Neuronal stem cell (in vitro differentiated cells): ENCODE data around the gene STK10.

ENCODE experiments used
- DNase-seq: peaks from one replicate; pipeline ENCODE4 v3.0.0-alpha.2; 2013; ENCODE audit warnings: low spot score
- H2AFZ ChIP-seq: one replicate; pipeline ENCODE4 v1.6.1; 2013; ENCODE audit warnings: mild to moderate bottlenecking, low read length, inconsistent platforms
- H2AK5ac ChIP-seq: 2 replicates; pipeline ENCODE4 v1.6.1; 2013; ENCODE audit warnings: low read depth, mild to moderate bottlenecking, inconsistent platforms, low read length, moderate library complexity, mixed read lengths
- H2BK120ac ChIP-seq: 2 replicates; pipeline ENCODE4 v1.6.1; 2013; ENCODE audit warnings: low read depth, mild to moderate bottlenecking, inconsistent platforms, low read length, moderate library complexity, mixed read lengths
- H2BK12ac ChIP-seq: one replicate; pipeline ENCODE4 v1.6.1; 2013; ENCODE audit warnings: low read length, inconsistent platforms
- H2BK15ac ChIP-seq: 2 replicates; pipeline ENCODE4 v1.6.1; 2013; ENCODE audit warnings: mild to moderate bottlenecking, low read length, inconsistent platforms, mixed read lengths
- H2BK5ac ChIP-seq: one replicate; pipeline ENCODE4 v1.6.1; 2013; ENCODE audit warnings: inconsistent platforms, mild to moderate bottlenecking, low read length, moderate library complexity
- H3K14ac ChIP-seq: one replicate; pipeline ENCODE4 v1.6.1; 2013; ENCODE audit warnings: low read length, inconsistent platforms
- H3K18ac ChIP-seq: 2 replicates; pipeline ENCODE4 v1.6.1; 2013; ENCODE audit warnings: low read length, inconsistent platforms
- H3K23ac ChIP-seq: 2 replicates; pipeline ENCODE4 v1.6.1; 2013; ENCODE audit warnings: low read depth, mild to moderate bottlenecking, mixed read lengths, low read length, inconsistent platforms; ENCODE audit not compliant: poor library complexity
- H3K27ac ChIP-seq: replicated peaks from 3 replicates; pipeline ENCODE4 v1.5.1; 2013; ENCODE audit warnings: low read length, inconsistent platforms
- H3K27me3 ChIP-seq, 3 experiments: 2 replicates each; pipeline ENCODE4 v1.6.1; 2013; ENCODE audit warnings: low read length in 3 of 3, mild to moderate bottlenecking in 2 of 3, inconsistent platforms in 1 of 3, low read depth in 1 of 3, mixed read lengths in 1 of 3, moderate library complexity in 1 of 3; ENCODE audit not compliant: control insufficient read depth in 3 of 3, insufficient read depth in 3 of 3
- H3K36me3 ChIP-seq, 2 donors: replicated peaks in 1 of 2; 2 replicates each; pipeline ENCODE4 v1.6.1; 2013; ENCODE audit warnings: low read length in 2 of 2; ENCODE audit not compliant: control insufficient read depth in 2 of 2, insufficient read depth in 2 of 2
- H3K4ac ChIP-seq: 2 replicates; pipeline ENCODE4 v1.6.1; 2013; ENCODE audit warnings: inconsistent platforms, mild to moderate bottlenecking, low read length, moderate library complexity
- H3K4me1 ChIP-seq, 2 donors: 1 replicate in 1 of 2; 2 replicates in 1 of 2; pipeline ENCODE4 v1.6.1; 2013; ENCODE audit warnings: low read length in 2 of 2, low read depth in 1 of 2; ENCODE audit not compliant: control insufficient read depth in 2 of 2, insufficient read depth in 1 of 2
- H3K4me2 ChIP-seq: one replicate; pipeline ENCODE4 v1.6.1; 2013; ENCODE audit warnings: mild to moderate bottlenecking, low read length, inconsistent platforms; ENCODE audit not compliant: insufficient read depth, poor library complexity, severe bottlenecking
- H3K4me3 ChIP-seq, 2 donors: 2 replicates each; pipeline ENCODE4 v1.5.1; 2013; ENCODE audit warnings: low read length in 2 of 2, mild to moderate bottlenecking in 2 of 2, inconsistent platforms in 1 of 2, moderate library complexity in 1 of 2
- H3K79me1 ChIP-seq: one replicate; pipeline ENCODE4 v1.6.1; 2013; ENCODE audit warnings: low read depth, mild to moderate bottlenecking, inconsistent platforms, low read length, moderate library complexity
- H3K9ac ChIP-seq: one replicate; pipeline ENCODE4 v1.6.1; 2013; ENCODE audit warnings: mild to moderate bottlenecking, low read depth, low read length, inconsistent platforms; ENCODE audit not compliant: poor library complexity
- H3K9me3 ChIP-seq, 2 donors: replicated peaks in 1 of 2; 2 replicates each; pipeline versions ENCODE3 to v1.6.1; 2013; ENCODE audit warnings: low read length in 2 of 2, mild to moderate bottlenecking in 2 of 2, inconsistent platforms in 1 of 2, low read depth in 1 of 2, mixed read lengths in 1 of 2, moderate library complexity in 1 of 2; ENCODE audit not compliant: control insufficient read depth in 2 of 2, insufficient read depth in 1 of 2
- H4K8ac ChIP-seq: one replicate; pipeline ENCODE4 v1.6.1; 2013; ENCODE audit warnings: low read depth, mild to moderate bottlenecking, inconsistent platforms, low read length, moderate library complexity
- H4K91ac ChIP-seq: one replicate; pipeline ENCODE4 v1.6.1; 2013; ENCODE audit warnings: low read length, low read depth, mild to moderate bottlenecking, inconsistent platforms; ENCODE audit not compliant: poor library complexity
- WGBS, 2 donors: extraction: QIAGEN DNeasy Blood & Tissue Kit; methylation state at CpG; one replicate each; pipeline ENCODE4 v1.1.7; 2013; ENCODE audit warnings: missing lambda C conversion rate in 2 of 2, mixed read lengths in 1 of 2; ENCODE audit not compliant: insufficient read length in 2 of 2, insufficient replicate concordance in 1 of 2; ENCODE audit errors: extremely low coverage in 2 of 2; 5-methylcytosine and 5-hydroxymethylcytosine counted together

The STK10 gene

DNA sequence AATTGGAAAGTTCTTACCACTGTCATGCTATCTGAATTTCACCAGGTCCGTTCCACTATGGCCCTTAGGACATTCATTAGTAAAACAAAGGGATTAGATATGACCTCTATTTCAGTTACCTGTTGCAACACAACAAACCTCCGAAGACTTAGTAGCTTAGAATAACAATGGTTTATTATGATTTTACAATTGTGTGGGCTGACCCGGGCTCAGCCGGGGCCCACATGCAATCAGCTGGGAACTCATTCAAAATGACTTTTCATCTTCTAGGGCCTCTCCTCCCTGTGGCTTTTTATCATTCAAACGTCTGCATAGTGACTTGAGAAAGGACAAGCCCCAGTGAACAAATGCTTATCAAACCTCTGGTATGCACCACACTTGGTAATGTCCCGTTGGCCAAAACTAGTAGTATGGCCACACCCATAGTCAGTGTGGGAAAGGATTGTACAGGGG is 179.3 kb downstream of the STK10 start:
- Histone ChIP-seq H2BK5ac (no peak overlapping the region), H3K18ac (no peak overlapping the region), H2BK120ac (no peak overlapping the region), H3K4me1 (peaks cover 0 to 9% of the 10 kb centered on the region in 2 donors), H3K14ac (no peak overlapping the region), H3K9me3 (no peaks in the 10 kb centered on the region), H2AFZ (no peak overlapping the region), H2BK15ac (no peak overlapping the region), H4K8ac (no peak overlapping the region), H2AK5ac (no peak overlapping the region), H2BK12ac (no peak overlapping the region), H3K36me3 (no peaks in the 10 kb centered on the region), H3K23ac (no peak overlapping the region), H3K4me2 (no peak overlapping the region), H3K27me3 (no peaks in the 10 kb centered on the region), H3K4ac (no peak overlapping the region), H4K91ac (no peak overlapping the region), H3K4me3 (no peak overlapping the region), H3K79me1 (no peaks in the 10 kb centered on the region), H3K27ac (no peak overlapping the region), H3K9ac (no peak overlapping the region)
- DNase-seq: no peak
- no CpG with 5 or more reads among the region's 6 CpGs for WGBS, 2 donors

DNA sequence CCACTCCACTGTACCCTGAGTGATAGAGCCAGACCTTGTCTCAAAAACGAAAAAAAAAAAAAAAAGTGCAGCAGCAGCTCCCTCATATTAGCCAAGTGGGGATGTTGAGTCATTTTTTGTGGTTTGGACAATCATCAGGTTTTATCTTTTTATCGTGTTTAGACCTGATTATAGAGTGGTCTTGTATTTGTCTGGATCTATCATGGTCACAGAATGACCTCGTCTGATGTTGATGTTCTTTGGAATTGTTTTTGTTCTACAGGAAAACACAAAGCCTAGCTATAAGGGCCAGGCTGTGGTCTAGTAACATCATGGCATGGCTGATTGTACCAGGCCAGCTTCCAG is 179.9 kb downstream of the STK10 start:
- H3K9me3 ChIP-seq: no peaks in the 10 kb centered on the region
- no peak overlapping the region for H4K91ac ChIP-seq
- DNase-seq: no peak
- no peaks in the 10 kb centered on the region for H3K79me1 ChIP-seq
- no peak overlapping the region for H2AFZ ChIP-seq
- no peak overlapping the region for H2BK15ac ChIP-seq
- H3K4me2 ChIP-seq: no peak overlapping the region
- no peak overlapping the region for H4K8ac ChIP-seq
- no peak overlapping the region for H3K4me3 ChIP-seq
- H3K23ac ChIP-seq: no peak overlapping the region
- H3K4ac ChIP-seq: no peak overlapping the region
- H3K27me3 ChIP-seq: no peaks in the 10 kb centered on the region
- H3K14ac ChIP-seq: no peak overlapping the region
- no peak overlapping the region for H3K9ac ChIP-seq
- H2BK12ac ChIP-seq: no peak overlapping the region
- H2AK5ac ChIP-seq: no peak overlapping the region
- no peaks in the 10 kb centered on the region for H3K36me3 ChIP-seq
- no peak overlapping the region for H3K27ac ChIP-seq
- no peak overlapping the region for H2BK5ac ChIP-seq
- H2BK120ac ChIP-seq: no peak overlapping the region
- no CpG with 5 or more reads among the region's 3 CpGs for WGBS, 2 donors
- H3K4me1 ChIP-seq: peaks cover 0 to 9% of the 10 kb centered on the region in 2 donors
- H3K18ac ChIP-seq: no peak overlapping the region

DNA sequence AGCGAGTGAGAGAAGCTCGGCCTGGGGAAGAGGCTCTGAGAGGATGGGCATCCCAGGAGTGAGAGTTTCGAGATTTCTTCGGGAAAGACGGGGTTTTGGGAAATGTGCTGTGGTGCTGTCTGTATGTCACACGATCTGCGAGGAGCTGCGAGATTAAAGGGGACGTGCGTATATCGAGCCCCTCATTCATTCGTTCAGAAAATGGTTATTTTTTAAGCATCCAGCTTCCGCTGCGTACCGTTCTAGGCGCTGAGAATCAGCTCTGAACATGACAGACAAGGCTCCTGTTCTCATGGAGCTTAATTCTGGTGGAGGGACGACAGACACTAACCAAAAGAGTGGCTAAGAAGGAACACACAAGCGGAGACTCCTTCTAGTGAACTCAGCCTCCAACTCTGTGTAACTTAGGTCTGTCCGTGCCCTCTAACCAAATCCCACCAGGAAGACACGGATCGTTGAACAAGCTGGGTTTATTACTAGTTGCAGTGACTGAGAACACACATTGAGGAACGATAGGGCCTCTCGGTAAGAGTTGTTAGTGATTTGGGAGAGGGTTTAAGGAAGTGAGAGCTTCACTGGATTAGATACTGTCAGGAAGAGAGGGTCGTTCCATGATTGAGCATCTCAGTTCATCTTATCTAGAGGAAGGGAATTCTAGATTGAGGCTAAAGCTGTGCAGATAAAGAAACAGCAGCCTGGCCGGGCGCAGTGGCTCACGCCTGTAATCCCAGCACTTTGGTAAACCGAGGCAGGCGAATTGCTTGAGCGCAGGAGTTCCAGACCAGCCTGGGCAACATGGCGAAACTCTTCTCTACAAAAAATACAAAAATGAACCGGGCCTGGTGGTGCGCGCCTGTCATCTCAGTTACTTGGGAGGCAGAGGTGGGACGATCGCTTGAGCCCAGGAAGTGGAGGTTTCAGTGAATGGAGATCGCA is 180.6 kb downstream of the STK10 start:
- H3K18ac ChIP-seq: peak overlapping the region; percentile 49
- H2BK120ac ChIP-seq: no peak overlapping the region
- H2AFZ ChIP-seq: peak overlapping the region; percentile 97
- no peaks in the 10 kb centered on the region for H3K27me3 ChIP-seq
- H2BK5ac ChIP-seq: no peak overlapping the region
- H3K79me1 ChIP-seq: no peaks in the 10 kb centered on the region
- H3K4me2 ChIP-seq: peak overlapping the region; percentile 74
- H2BK12ac ChIP-seq: no peak overlapping the region
- no peak for DNase-seq
- no peak overlapping the region for H3K4ac ChIP-seq
- peak overlapping the region; percentile 38 for H3K27ac ChIP-seq
- WGBS, 2 donors: no CpG with 5 or more reads among the region's 37 CpGs
- no peak overlapping the region for H4K91ac ChIP-seq
- H4K8ac ChIP-seq: no peak overlapping the region
- peak overlapping the region; percentile 78 for H3K9ac ChIP-seq
- peak overlapping the region; percentile 92 to 94 for H3K4me3 ChIP-seq
- H3K23ac ChIP-seq: peak overlapping the region; percentile 35
- no peaks in the 10 kb centered on the region for H3K9me3 ChIP-seq
- no peak overlapping the region for H2AK5ac ChIP-seq
- no peak overlapping the region for H2BK15ac ChIP-seq
- H3K36me3 ChIP-seq: no peaks in the 10 kb centered on the region
- H3K14ac ChIP-seq: no peak overlapping the region
- H3K4me1 ChIP-seq: peaks cover 0 to 9% of the 10 kb centered on the region in 2 donors

DNA sequence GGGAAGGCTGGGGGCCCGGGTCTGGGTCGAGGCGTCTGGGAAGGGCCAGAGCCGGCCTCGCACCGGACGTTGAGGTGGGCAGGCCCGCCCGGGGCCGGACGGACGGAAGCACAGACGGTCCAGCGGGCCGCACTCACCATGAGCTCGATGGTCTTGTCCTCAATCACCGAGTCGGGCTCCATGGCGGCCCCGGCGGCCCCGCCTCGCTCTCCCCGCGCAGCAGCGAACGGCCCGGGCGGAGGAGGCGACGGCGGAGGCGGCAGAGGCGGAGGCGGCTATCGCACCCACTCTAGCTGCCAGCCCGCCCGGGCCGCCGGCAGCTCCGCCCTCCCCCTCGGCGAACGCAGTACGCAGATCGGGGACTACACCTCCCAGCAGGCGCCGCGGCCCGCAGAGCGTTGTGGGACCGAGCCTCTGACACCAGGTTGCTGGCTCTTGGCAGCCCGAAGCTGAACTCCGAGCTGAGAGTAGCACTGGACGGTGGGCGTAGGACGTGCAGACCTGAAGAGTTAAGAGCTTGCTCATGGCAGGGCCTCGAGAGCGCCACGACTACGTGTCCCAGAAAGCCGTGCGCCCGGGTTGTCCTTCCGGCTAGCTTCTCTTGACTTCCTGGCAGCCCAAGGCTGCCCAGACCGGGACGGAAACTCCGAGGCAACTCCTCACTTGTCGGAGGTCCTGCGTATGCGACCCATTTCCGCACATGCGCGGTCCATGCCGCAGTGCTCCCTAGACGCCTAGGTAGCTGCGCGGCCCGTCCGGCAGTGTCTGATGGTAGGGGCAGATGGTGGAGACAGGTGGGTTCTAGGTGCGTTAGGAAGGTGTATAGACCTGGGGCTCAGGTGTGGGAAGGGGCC is 181.5 kb downstream of the STK10 start, which contains the start of gene FBXW11:
TSS of gene FBXW11 (minus strand) at position 318 of the 854 bp plus-strand sequence. CDS start at position 182, 136 bp downstream.
- Histone ChIP-seq H3K4me2 (peak within 1 kb of the TSS; percentile 74), H2BK15ac (peak within 1 kb of the TSS; percentile 43), H3K4me1 (peaks cover 0 to 9% of the 10 kb centered on the region in 2 donors), H2AFZ (peak within 1 kb of the TSS; percentile 97), H3K4ac (peak within 1 kb of the TSS; percentile 46), H3K79me1 (no peaks in the 10 kb centered on the region), H4K8ac (peak within 1 kb of the TSS; percentile 87), H2AK5ac (peak within 1 kb of the TSS; percentile 30), H3K9me3 (no peaks in the 10 kb centered on the region), H3K27me3 (no peaks in the 10 kb centered on the region), H3K4me3 (peak within 1 kb of the TSS; percentile 92 to 94), H3K18ac (peak within 1 kb of the TSS; percentile 99), H3K36me3 (no peaks in the 10 kb centered on the region), H2BK12ac (no peak within 1 kb of the TSS), H2BK5ac (peak within 1 kb of the TSS; percentile 94), H2BK120ac (no peak within 1 kb of the TSS), H3K23ac (peak within 1 kb of the TSS; percentile 35), H3K27ac (peak within 1 kb of the TSS; percentile 98), H3K9ac (peak within 1 kb of the TSS; percentile 99), H4K91ac (no peak within 1 kb of the TSS), H3K14ac (no peak within 1 kb of the TSS)
- no CpG with 5 or more reads among the region's 81 CpGs for WGBS, 2 donors
- peak; percentile 93 for DNase-seq
